ENCODE results near the gene BIK.
"Not testable (repeated sequence)": the region's sequence is repeated elsewhere in the genome, so short reads cannot be mapped to it uniquely, and the experiment has no call there.

Gene BIK

DNA sequence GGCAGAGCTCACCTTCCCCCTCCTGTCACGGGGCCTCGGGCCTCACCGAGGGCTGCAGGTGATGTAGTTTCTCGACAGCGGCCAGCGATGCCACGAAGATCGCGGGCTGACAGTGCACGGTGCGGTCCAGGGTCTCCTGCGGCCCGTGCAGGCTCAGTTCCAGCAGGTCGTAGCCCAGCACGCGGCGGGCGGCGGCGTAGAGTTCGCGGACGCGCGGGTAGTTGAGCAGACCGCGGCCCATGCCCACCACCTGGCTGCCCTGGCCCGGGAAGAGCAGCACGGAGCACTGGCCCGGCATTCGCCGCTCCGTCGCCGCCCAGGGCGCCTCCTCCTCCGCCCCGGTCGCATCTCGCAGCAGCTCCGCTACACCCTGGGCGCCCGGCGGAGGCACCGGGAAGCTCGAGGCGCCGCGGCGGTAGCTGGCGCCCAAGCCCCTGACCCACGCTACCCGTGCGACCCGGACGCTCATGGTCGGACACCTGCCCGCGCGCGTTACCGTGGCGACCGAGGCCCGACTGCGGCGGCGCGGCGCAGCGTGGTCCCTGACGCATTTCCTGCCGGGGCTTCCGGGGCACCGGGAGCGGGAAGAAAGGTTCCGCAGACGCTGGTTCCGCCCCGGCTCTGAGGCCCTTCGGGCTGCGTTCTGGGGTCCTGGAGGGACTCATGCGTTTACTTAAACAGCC is 32.5 kb downstream of the BIK start, which contains the start of gene MCAT:
Gene MCAT, minus strand, starts transcription at position 519 of the 683 bp plus-strand sequence. Its CDS starts 50 bp downstream, at position 469.
- peak; percentile 88 for DNase-seq

- no peak for DNase-seq
These were observed 34.4 kb downstream of the BIK start for GRCh38 chr22:43144949-43145348.

- DNase-seq, result not testable (repeated sequence)
These were observed 34.8 kb downstream of the BIK start for GRCh38 chr22:43145371-43145770.

DNA sequence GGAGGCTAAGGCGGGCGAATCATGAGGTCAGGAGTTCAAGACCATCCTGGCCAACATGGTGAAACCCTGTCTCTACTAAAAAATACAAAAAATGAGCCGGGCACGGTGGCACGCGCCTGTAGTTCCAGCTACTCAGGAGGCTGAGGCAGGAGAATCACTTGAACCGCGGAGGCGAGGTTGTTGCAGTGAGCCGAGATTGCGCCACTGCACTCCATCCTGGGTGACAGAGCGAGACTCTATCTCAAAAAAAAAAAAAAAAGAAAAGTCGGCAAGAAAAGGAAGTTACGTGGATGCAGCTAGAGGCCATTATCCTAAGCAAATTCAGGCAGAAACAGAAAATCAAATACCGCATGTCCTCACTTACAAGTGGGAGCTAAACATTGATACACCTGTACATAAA is 35.8 kb downstream of the BIK start:
- DNase-seq, result not testable (repeated sequence)

GRCh38 chr22:43147821-43148220 is 37.3 kb downstream of the BIK start:
- DNase-seq, result no peak

DNA sequence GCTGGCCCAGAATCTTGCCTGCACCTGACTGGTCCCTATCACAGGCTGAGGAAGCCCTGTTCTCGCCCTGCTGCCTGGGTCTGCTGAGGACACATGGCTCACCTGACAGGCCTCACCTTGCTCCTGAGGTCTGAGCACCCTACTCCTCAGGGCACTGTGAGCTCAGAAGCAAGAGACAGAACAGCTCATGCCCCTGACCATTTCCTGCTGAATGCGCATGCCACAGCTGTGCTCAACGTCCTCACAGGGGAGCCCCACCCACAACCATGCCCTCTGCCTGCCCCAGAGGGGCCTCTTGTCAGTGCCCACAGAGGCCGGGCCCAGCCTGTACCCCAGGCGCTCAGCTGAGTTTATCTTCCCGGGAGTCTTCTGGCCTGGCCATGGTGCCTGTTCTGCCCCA is 38.0 kb downstream of the BIK start:
- DNase-seq, result no peak

DNA sequence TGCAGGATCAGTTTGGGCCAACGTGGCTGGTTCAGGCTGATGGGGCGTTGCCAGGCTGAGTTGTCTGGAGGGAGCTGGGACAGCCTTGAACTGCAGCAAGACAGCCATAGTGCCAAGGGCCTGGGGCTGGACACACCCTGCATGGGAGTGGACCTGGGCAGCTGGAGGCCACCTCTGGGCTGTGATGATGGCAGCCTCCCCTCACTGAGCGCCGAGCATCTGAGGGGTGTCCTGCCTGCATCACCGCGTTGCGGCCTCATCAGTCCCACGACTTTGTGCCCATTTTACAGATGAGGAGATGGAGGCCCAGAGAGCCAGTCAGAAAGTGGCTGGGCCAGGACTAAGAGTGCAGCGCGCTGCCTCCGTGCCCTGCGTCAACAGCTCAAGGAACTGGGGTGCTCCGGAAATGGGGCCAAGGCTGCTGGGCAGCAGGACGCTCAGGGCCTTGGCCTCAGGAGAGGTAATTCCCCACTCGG is 40.2 kb downstream of the BIK start:
- no peak for DNase-seq

DNA sequence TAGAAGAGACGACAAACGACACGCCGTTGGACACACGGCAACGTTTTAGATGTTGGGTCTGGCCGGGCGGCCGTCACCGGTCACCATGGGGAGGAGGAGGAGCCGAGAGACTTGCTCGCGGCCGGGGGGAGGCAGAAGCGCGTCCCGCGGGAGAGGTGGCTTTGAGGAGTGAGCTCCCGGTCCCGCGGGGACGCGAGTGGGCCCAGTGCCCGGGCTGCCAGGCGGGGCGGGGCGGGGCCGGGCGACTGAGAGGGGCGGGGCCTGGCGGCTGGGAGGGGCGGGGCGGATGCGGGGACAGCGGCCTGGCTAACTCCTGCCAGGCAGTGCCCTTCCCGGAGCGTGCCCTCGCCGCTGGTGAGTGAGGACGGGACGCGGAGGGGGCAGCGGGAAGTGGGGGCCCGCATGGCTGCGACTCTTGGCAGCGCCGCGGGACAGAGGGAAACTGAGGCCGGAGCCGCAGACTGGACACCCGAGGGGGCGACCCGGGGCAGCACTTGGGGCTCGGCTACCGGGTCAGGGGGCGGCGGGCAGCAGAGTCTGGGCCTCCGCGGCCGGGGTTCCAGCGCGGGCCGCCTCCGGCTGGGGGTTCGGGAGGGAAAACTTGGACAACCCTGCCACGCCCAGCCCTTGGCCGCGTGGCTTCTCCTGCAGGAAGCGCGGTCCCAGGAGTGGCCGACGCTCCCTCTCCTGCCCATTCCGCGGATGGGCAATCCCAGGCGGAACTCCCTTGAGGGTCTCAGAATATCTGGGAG is 40.9 kb downstream of the BIK start, which contains the start of gene TSPO:
Gene TSPO, plus strand, starts transcription at position 309 of the 752 bp plus-strand sequence. CDS start 7,680 bp downstream, outside the sequence.
- peak; percentile 65 for DNase-seq

- no peak for DNase-seq
These were observed 41.4 kb downstream of the BIK start for GRCh38 chr22:43152003-43152356.

GRCh38 chr22:43152357-43153071 is 42.0 kb downstream of the BIK start:
- peak; percentile 75 for DNase-seq

DNA sequence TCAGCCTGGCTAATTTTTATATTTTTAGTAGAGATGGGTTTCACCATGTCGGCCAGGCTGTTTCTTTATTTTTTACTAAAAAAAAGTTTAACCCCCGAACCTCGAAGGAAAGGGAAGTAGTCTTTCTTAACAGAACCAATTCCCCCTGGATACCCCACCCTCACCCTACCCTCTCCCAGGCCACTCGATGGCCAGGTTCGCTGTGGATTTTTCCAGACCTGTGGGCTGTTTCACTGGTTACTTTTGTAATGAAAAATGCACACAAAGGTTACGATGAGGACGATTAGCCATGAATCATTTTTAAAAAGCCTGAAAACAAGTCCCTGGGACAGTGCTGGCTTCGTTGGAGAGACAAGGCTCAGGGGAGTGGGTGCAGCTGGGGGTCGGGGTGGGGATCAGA is 43.3 kb downstream of the BIK start:
- no peak for DNase-seq

GRCh38 chr22:43154887-43155536 is 44.5 kb downstream of the BIK start:
- no peak for DNase-seq

- DNase-seq, result no peak
These were observed 45.2 kb downstream of the BIK start for GRCh38 chr22:43155789-43156188.

DNA sequence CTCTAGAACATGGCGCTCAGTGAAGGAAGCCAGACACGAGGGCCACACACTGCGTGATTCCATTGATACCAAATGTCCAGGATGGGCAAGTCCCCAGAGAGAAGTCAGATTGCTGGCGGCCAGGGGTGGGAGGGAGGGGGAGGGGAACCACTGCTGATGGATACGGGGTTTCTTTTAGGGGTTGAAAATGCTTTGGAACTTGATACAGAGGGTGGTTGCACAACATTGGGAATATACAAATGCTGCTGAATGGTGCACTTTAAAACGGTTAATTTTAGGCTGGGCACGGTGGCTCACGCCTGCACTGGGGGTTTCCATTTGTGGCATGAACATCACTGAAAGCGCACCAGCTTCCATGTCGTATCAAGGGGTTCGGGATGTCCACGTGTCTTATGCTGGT is 45.9 kb downstream of the BIK start:
- no peak for DNase-seq

DNA sequence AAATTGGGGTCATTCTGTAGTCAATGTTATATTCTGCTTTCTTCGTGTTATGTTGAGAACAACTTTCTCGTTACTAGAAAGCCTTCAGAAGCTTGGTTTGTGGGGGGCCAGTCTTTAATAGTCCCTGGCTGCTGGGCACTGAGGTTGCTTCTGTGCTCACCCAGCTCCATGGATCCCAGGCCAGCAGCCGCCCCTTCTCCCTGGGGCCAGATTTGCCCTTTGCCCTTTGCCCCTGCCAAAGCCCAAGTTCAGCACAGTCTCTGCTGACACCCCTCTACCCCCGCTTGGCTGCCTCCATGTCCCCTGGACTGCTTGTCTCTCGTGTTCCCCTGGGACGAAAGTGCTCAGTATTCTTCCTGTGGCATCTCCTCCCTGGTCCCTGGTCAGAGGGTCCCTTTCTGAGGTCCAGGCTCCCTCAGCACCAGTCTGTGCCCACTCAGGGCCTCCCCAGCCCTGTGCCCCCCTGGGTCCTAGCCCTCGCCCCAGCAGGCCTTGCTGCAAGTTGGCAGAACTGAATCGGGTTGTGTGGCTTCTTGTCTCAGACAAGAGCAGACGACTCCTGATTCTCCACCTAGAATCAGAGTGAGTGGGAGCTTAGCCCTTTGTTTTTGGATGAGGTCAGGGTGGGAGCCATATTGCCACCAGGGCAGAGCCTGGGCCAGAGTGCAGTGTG is 47.5 kb downstream of the BIK start:
- no peak for DNase-seq

- DNase-seq, result no peak
These were observed 48.4 kb downstream of the BIK start for GRCh38 chr22:43158778-43159483.

GRCh38 chr22:43159484-43160178 is 49.1 kb downstream of the BIK start:
- DNase-seq, result no peak

DNA sequence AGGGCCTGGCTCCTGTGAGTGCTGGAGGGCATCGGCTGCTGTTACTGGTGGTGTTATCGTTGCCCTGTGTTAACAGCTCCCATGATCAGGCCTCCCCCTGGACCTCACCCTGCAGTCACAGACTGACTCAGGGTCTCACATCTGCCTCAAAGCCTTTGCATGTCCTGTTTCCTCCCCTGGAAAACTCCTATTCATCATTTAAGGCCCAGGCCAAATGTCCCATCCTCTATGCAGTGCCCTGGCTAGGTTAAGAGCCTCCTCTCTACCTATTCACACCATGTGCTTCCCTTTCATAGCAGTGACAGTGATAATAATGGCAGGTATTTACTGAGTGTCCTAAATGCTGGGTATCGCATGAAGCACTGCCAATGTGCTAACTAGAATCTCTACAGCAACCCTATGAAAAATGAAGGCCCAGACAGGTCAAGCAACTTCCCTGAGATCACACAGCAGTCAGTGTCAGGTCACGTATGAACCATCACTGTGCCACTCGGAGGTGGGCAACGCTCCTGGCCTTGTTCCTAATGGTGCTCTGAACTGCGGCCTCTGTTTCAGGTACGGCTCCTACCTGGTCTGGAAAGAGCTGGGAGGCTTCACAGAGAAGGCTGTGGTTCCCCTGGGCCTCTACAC is 50.1 kb downstream of the BIK start:
- DNase-seq, result no peak

GRCh38 chr22:43162412-43163150 is 52.0 kb downstream of the BIK start:
- DNase-seq, result no peak

DNA sequence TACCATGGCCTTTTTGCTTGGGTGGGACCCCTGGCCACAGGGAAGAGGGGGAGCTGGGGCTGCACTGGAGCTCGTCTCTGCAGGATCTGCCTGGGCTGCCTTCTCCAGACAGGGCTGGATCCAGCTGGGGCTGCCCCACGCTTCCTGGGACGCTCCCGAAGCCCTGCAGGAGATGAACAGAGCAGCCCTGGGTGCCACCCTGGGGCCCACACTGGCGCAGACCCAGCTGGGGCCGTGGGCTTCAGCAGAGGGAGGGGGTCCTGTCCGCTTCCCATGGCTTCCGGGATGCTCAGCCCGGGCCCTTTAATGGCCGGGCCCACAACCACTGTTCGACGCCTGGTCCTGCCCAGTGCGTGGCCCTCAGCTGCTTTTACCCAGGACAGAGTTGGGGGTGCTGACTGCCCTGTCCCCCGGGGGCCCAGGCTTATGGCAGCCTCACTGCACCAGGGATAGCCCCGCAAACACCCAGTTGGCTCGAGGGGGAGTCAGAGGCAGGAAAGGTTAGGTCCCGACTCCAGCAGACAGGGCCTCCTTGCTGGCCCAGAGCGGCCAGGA is 52.8 kb downstream of the BIK start:
- DNase-seq, result no peak
